ENCODE results near the gene CSPG5.

The CSPG5 gene

DNA sequence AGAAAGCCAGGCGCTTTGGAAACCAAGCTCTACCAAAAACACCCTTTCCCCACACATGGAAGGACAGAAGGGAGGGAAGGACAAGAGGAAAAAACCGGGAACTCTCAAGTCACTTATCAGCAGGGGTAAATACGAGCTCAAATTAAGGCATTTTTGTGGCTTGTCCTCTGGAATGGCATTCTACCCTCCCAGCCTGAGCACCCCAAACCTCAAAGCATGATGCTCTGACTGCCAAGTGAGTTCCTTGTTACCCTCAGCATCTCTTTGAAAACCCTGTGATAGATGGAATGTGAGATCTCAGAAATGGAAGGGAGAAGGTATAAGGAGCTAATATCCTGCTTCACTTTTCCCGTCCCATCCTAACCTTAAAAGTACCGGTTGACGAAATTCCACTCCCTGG, 8.1 kb upstream of the CSPG5 start:
- DNase-seq: no peak

DNA sequence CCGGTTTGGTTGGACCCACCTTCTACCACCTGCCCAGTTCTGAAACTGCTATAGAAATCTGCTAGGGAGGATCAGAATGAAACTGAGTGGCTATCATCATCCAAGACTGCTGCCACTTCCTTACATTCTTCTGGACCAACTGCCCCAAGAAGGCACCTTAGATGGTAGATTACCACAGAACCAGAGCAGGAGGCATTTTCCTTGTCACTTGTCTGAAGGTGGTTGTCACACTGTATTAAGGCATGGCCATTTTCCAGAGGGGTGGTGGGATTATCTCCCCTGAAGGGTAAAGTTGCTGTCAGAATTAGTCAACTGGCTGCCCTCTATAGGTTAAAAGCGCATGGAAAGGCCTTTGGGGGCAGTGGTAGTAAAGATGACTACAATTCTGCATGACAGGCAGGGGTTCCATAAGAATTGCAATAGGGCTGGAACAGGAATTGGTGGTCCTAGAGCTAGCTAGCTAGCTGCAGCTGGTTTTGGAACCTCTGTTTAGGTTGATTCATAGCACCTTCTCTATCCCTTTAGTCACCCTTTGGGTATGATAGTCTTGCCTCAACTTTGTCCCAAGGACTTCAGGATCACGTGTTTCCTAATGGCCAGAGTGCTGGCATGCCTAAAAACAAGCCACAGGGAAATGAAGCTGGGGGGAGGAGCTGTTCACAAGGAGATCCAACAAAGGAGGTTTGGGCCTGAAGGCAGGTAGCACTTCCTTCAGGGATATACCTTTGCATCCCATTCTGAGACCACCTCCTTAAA, 4.8 kb upstream of the CSPG5 start:
- no peak for DNase-seq

DNA sequence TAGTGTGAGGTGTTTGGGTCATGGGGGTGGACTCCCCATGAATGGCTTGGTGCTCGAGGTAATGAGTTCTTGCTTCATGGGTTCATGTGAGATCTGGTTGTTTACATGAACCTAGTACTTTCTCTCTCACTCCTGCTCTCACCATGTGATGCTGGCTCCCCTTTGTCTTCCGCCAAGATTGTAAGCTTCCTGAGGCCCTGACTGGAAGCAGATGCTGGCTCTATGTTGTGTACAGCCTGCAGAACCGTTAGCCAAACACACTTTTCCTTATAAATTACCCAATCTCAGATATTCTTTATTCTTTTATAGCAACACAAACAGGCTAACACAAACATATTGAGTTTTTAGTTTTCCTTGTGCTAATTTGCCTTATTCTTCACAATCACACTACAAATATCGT, 3.2 kb upstream of the CSPG5 start:
- DNase-seq: no peak

DNA sequence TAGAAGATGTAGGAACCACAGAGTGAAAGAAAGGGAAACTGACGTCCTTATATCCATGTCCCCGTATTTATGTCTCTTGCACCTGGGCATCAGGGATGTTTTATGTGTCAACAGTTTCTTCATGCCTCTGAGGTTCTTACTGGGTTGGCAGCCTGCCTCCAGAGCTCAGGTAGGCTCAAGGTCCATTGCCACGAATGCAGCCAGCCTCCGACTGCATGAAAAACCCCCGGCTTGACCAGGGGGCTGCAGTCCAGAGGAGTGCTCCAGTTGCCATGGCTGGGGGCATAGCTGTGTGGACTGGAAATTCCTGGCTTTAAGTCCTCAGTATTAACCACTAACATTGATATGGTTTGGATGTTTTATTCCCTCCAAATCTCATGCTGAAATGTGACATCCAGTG, 2.8 kb upstream of the CSPG5 start:
- no peak for DNase-seq

DNA sequence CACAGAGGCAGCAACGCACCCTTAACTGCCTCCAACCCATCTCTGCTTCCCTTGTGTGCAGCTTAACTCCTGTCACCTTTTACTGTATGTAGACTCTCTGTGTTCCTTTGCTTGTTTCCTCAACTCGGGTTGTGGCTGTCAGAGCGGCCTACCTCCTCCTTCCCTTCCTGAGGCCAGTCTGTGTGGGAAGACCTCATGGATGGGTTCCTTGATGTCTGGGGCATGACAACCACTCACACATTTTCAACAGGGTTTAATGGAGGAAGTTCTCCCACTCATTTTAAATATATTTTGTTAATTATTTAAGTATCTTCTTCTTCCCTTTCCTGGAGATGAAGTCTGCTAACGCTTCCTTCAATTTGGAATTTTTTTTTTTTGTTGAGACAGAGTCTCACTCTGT, 1.8 kb upstream of the CSPG5 start:
- no peak for DNase-seq

DNA sequence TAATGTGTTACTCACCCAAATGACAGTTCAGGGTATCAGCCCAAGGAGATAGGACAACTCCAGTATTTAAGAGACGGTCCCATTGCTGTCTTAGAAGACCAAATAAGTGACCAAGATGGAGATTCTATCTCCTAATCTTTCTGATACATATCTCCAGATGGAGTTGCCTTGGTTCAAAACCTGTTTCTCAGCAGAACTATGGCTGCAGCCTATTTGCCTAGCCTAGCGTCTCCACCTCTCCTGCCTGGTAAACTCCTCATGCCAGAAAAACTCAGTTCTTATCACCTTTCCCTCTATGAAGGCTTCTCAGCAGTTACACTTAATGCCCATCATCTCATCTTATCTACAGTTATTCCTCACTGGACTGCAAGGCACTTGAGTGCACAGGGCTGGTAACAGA, 1.2 kb upstream of the CSPG5 start:
- DNase-seq: no peak

DNA sequence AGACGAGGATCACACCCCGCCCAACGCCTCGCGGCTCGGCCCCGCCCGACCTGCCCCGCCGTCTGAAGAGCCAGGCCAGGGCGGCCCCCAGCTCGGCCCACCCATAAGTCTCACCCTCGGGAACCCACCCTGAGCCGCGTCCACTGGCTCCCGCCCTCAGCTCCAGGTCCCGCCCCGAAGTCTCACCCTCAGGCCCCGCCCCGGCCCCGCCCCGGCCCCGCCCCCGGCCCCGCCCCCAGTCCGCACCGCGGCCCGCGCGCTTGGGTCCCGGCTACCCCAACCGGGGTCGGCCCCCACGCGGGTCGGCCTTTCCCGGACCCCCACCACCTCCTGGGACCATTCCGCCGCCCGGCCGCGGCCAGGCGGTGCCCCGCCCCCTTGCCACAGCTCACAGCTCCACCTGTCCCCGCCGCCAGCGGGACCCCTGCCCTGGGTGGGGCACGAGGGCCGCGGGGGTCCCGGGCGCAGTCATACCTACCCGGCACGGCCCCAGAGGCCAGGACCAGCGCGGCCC, 489 bp downstream of the CSPG5 start:
- DNase-seq: peak; percentile 63

DNA sequence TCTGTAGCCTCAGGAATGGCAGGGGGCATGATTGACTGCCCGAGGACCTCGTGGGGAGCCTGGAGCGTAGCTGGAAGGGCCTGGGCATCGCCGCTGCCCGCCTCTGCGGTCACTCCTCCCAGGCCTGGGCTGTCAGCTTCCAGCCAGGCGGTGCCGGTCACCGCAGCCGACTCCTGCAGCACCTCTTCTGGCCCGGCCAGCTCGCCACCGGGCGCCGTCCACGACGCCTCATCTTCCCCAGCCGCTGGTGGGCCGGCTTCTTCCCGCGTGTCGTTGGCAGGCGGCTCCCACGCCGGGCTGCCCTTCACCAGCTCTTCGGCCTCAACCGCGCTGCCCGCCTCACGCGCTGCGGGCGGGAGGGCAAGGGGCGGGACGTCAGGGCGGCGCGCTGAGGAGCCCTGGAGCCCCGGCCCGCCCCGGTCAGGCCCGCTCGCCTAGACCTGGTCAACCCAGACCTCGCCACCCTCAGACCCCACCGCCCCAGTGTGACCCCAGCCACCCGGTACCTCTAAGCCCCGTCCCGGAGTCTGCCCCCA, 1.0 kb downstream of the CSPG5 start:
- peak; percentile 36 for DNase-seq

DNA sequence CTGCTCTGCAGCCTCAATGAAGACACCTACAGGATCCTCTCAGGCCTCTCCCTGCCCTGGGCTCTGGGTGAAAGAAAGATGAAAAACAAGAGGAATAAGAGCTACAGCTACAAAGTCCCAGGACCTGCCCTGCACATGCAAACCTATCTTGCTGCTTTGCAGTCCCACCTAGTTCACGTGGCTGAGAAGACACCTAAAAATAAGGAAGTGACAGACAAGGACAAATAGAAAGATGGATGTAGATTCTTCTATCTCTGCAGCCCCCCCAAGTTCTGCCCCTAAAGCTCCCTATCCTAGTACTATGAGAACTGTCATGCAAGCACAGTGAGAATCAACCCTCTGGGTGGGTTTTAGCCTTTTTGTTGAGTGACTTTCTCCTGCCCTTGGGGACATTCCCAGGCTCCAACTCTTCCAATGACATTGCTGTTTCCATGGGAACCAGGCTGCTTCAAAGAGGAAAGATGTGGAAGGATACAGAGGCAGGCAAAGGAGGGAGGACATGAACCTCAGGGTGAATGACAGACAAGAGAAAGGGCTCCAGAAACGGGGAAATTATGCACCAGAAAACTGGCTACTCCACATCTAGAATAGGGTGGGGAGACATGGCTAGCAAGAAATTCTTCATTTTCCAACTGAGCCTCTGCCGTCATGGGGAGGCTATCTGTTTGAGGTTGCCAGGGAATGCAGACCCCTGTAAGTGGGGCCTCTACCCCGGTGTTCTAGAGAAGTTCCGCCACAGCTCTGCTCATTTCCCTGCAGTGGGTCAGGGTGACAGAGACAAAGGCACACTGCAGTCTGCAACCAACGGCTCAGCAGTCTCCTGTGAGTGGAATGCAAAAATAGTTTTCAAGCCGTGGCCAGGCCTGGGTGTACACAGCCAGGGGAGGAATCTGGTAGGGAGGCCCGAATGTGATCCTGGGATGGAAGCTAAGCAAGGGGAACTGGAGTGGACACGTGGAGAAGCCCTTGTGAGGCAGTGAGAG, 5.2 kb downstream of the CSPG5 start:
- no peak for DNase-seq

DNA sequence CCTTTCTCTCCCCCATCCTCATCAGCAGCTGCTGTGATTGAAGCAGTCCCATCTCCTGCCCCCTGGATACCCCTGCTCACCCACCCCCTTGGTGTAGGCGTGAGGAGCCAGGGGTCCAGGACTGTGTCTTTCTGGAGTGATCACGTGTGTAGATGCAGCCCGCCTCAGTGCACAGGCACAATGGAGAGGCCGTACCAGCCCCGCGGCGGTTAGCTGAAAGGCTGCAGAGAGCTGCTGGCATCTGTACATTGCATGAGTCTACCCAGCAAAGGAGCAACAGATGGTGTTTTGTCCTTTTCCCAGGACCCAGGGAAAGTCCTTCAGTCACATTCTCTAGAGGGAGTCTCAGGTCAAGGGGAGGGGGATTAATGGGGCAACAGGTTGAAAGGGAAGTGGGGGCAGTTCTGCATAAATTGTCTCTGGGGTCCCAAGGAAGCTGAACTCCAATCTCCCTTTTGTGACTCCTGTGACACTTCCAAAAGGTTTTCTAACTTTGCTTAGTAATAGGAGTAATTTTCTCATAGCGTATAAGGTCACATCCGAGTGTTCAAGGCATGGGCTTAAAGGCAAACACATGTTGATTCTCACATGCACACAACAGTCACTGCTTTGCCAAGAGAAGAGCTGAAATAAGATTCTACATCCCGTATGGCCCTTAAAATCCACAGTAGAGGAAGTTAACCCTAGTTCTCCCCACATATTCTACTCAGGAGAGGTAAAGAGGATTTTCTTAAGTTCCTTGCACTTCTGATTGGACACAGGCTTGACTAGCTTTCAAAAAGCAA, 7.1 kb downstream of the CSPG5 start:
- no peak for DNase-seq

DNA sequence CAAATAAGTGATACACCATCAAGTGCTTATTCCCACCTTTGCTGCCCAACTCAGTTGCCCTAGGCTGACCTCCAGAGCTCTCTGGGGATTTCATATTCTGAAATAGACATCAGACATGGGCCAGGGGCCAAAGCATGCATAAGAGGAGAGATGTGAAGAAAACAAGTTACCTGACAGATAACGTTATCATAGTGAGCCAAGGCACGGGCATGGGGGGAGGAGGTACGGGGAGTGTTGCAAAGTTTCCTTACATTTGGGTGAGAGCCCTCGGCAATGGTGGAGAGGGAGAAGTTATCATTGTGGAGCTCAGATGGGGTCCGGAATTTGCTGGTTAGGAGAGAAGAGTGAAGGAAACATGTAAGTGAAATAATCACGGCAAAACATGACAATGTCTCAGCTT, 9.8 kb downstream of the CSPG5 start:
- DNase-seq: no peak

DNA sequence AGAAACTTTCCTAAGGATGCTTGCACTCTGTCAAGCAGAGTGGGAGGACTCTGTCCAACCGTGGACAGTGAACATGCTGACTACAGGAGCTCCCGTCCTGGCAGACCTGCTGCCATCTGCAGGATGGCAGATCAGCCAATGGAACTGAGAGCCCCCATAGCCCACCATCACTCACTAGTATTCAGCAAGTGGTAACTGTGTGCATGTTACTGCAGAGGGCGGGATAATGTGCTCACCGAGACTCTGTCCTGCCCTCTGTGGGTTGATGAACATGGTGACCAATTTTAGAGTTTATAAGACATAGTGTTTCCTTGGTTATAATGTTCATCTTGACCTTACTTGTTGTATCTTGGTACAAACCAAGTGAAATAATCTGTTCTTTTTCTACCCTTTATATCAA, 11.5 kb downstream of the CSPG5 start:
- DNase-seq: no peak

DNA sequence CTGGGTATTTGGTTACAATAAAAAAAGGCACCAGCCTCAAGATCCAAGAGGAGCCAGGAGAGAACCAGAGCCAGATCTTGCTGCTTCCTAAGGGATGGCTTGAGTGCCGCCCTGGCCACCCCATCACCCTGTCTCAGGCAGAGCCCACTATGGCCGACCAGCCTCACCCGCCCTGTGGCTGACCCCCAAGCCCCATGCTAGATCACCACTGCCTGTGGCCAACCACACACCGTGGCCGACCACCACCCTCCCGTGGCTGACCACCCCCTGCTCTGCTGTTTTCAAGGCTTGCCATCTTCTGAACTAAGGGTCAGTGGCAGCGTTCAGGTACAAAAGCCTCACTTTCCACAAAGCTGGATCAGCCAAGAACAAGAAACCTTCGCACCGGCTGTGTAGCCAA, 12.0 kb downstream of the CSPG5 start:
- no peak for DNase-seq

DNA sequence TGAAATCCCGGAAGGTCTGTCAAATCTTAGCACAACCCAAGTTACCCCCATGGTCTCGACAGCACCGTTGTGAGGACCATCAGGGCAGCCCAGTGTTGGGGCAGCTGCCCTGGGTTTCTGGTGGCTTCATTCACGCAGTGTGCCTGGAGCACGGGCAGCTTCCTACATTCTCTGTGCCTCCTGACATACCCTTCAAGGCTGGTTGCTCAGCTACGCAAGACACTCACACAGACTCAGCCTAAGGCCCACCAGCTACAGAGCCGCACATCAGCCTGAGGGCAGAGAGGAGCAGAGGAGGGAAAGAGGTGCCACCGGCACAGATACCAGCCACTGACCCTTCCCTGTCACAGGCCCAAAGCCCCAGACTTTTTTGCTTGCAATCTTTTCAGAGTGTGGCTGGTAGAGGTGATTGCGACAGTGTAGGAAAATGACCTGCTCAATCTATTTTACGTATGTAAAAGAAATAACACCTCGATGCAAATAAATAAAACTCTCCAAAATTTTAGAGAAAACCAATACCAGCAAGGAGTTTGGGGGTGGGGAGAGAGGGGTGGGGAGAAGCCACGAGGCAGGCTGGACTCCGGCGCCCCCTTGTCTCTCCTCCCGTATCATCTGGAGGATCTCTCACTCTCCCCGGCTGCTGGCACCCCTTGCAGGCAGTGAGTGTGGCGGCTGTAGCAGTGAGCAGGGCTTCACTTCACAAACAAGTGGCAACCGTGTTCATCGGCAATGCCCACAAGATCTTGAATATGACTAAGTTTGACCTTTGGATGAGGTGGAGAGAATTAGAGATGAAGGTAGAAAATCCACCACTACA, 12.7 kb downstream of the CSPG5 start:
- DNase-seq: no peak

DNA sequence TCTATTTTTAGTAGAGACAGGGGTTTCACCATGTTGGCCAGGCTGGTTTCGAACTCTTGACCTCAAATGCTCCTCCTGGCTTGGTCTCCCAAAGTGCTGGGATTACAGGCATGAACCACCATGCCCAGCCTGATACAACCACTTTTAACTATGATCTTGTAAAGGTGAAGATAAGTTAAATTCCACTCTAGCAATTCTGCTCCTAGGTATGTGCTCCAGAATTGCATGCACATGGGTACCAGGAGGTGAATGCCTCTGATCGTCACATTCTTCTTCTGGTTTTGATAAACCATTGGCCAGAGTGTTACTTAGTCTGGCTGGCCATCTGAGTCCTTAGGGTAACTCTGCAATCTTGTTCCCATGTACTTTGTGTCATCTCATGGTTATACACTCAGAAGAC, 22.3 kb downstream of the CSPG5 start:
- DNase-seq: no peak

DNA sequence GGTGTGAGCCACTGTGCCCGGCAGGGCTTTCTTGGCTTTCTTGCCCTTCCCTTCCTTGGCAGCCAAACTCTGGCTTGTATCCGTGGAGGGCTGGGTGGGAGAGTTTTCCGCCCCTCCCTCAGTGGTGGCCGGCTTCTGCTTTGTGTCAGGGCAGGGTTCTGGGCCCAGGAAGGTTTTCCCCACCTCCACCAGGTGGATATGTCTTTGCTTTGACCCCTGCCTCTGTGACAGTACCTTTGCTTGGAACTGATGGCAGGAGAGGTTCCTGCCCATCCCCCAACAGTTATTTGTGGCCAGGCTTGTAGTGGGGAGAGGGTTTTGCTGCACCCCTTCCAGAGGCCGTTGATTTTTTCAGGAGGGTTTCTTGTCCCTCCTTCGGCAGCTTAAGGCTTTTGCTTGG, 24.3 kb downstream of the CSPG5 start:
- no peak for DNase-seq

DNA sequence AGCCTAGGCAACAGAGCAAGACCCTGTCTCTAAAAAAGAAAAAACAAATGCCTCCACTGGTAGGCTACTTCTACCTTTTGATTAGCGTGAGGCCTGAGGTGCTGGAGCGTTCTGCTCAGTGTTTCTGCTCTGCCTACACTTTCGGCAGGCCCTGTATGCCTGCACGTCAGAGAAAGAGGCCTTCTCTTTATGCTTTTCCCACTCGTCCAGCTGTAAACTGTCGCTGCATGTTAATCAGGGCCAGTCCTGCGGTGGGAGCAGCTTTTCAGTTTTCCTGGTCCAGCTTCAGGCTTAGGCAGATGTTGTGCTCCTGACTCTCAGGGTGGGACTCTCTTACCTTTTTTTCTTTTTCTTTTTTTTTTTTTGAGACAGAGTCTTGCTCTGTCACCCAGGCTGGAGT, 25.3 kb downstream of the CSPG5 start:
- no peak for DNase-seq

DNA sequence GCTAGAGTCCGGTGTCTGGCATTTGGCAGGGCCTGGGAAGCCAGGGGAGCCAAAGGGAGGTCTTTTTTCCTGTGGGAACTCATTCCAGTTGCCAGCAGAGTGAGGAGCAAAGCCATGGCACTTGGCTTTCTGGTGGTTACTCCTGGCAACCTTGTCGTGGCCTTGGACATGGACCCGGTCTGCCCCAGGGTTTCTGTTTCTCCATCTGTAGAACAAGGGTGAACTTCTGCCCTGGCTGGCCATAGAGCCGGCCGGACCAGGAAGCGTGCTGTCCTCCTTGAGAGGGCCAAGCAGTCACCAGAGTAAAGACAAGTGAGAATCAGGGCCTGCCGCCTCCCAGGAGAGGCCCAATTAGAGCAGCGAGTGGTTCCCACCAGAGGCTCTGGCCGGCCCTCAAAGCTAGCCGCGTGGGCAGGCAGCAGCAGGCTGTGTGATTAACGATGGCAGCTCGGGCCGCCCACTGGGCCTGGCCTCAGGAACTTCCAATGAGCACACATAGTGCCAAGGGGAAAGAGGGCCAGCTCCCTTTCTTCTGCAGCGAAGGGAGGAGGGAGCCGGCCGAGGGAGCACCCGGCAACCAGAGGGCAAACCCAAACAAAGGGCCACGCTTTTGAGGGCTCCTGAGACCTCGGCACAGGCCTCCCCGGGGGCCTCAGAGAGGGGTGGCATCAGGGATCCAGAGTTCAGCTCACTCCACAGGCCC, 36.0 kb downstream of the CSPG5 start:
- peak; percentile 68 for DNase-seq

DNA sequence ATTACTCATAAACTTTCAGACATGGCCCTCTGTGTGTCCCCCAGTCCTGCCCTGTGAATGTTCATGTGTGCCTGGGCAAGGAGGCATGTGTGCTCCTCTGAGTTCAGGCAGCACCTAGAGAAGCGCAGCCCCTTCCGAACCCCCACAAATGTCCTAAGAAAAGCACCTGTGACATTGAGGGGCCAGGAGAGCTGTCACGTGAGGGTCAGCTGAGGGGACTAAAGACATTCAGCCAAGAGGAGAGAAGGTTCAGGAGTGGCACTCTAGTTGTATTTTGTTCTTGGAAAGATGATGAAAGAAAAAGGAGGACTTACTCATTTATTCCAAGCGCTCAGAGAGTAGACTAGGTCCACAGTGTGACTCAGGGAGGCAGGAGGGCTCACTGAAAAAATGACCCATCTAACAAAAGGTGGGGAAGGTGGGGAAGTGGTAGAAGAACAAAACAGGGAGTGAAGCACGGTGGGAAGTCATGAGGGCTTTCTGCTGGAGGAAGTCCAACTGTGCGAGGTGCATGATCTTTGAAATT, 37.0 kb downstream of the CSPG5 start:
- DNase-seq: no peak

DNA sequence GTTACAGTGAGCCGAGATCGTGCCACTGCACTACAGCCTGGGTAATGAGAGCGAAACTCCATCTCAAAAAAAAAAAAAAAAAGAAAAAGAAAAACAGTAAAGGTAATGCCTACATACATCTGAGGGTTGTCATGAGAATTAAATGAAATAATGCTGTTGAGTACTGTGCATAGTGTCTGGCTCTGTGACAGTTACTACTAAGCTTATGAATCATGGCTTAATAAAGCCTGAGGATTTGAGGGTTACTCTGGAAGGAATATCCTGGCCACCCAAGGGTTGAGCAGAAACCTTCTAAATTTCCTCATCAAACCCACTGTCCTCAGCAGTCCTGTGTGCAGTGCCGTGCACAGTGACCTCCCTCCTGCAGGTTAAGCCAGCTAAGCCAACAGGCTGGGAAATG, 38.4 kb downstream of the CSPG5 start:
- no peak for DNase-seq

DNA sequence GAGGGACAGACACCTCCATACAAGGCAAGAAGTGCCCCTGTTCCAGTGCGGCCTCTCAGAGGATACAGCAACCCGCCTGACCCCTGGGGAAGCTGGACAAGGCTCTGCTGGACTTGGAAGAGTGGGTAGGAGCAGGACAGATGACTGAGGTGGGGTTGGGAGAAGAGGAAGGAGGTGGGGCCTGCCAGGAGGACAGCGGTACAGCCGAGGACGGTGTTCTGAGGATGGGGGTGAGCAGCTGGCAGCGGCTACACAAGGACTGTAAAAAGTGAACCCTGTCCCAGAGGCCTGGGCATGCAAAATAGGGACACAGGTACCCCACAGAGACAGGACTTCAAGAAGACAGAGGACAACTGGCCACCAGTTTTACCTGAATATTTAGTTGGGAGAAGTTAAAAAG, 41.7 kb downstream of the CSPG5 start:
- no peak for DNase-seq

Data from femur (tissue), 1 donor.